ENCODE measurements around the gene RHBDF2.
"Not testable (repeated sequence)": the region's sequence is repeated elsewhere in the genome, so short reads cannot be mapped to it uniquely, and the experiment has no call there.

DNA sequence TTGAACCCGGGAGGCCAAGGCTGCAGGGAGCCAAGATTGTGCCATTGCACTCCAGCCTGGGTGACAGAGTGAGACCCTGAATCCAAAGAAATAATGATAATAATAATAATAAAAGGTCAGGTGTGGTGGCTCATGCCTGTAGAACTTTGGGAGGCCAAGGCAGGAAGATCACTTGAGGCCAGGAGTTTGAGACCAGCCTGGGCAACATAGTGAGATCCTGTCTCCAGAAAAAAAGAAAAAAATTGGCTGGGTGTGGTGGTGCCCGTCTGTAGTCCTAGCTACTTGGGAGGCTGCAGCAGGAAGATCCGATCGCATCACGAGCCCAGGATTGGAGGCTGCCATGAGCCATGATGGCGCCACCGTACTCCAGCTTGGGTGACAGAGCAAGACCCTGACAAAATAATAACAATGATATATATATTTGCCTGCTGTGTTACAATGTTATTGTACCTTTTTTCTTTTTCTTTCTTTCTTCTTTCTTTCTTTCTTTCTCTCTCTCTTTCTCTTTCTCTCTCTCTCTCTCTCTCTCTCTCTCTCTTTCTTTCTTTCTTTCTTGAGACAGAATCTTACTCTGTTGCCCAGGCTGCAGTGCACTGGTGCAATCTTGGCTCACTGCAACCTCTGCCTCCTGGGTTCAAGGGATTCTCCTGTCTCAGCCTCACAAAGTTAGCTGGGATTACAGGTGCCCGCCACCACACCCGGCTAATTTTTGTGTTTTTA lies 32.6 kb upstream of the RHBDF2 start:
- TF ChIP-seq, protein P1, sequence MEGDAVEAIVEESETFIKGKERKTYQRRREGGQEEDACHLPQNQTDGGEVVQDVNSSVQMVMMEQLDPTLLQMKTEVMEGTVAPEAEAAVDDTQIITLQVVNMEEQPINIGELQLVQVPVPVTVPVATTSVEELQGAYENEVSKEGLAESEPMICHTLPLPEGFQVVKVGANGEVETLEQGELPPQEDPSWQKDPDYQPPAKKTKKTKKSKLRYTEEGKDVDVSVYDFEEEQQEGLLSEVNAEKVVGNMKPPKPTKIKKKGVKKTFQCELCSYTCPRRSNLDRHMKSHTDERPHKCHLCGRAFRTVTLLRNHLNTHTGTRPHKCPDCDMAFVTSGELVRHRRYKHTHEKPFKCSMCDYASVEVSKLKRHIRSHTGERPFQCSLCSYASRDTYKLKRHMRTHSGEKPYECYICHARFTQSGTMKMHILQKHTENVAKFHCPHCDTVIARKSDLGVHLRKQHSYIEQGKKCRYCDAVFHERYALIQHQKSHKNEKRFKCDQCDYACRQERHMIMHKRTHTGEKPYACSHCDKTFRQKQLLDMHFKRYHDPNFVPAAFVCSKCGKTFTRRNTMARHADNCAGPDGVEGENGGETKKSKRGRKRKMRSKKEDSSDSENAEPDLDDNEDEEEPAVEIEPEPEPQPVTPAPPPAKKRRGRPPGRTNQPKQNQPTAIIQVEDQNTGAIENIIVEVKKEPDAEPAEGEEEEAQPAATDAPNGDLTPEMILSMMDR (IDR thresholded peaks at IDR 0.05), result not testable (repeated sequence)
- not testable (repeated sequence) for TF ChIP-seq POLR2A (IDR thresholded peaks at IDR 0.05)

Data from testis (tissue), 2 donors.